Measurements from ENCODE around the gene FSHR.

FSHR gene

DNA sequence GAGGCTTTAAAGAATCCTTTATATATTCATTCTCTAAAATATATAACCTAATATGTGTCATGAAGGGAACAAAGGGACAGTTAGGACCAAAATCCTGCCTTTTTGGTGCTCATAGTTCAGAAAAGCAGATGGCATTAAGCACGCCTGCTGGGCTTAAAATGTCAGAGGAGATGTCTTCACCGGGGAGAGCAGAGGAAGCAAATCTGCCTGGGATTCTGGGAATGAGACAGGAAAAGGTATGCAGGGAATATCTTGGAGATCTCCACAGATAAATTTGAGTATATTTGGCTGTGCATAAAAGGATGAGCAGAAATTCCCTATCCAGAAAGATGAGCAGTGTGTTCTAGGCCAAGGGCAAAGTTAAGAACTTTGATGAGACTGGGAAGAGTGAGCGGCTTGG lies 45.5 kb downstream of the FSHR start:
- DNase-seq (ENCODE audit: low spot score in 2 of 2): no peak
- no peak for ATAC-seq (replicated peaks; ENCODE audit: extremely low read depth, poor library complexity, severe bottlenecking)
- Mint-ChIP-seq H3K4me1 (no peaks in the 10 kb centered on the region), H3K27ac (ENCODE audit: low read depth) (no peak overlapping the region), H3K27me3 (no peaks in the 10 kb centered on the region), H3K36me3 (ENCODE audit: insufficient read depth) (no peaks in the 10 kb centered on the region), H3K4me3 (no peak overlapping the region), H3K9me3 (peaks cover 17% of the 10 kb centered on the region)

DNA sequence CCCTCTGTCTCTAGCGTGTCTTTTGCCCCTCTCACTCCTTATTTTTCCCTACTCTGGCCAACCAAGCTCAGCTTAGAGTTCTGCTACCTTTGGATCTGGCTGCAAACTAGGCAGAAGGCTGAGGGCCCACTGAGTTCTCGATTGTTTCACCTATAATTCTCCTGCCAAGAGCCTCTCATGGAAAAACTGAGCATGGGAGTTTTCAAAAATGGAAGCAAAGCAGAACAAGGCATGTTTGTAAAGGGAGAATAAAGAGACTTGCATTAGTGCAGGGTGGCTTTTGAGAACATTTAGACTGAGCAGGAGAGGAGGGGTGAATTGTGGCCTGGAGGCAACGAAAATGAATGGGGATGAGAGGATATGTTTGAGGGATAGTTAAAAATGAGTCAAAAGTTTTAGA lies 45.9 kb downstream of the FSHR start:
- no peak for ATAC-seq (replicated peaks; ENCODE audit: extremely low read depth, poor library complexity, severe bottlenecking)
- no peaks in the 10 kb centered on the region for H3K27me3 Mint-ChIP-seq
- peaks cover 17% of the 10 kb centered on the region for H3K9me3 Mint-ChIP-seq
- H3K27ac Mint-ChIP-seq (ENCODE audit: low read depth): no peak overlapping the region
- no peak overlapping the region for H3K4me3 Mint-ChIP-seq
- no peaks in the 10 kb centered on the region for H3K4me1 Mint-ChIP-seq
- no peak for DNase-seq (ENCODE audit: low spot score in 2 of 2)
- no peaks in the 10 kb centered on the region for H3K36me3 Mint-ChIP-seq (ENCODE audit: insufficient read depth)

DNA sequence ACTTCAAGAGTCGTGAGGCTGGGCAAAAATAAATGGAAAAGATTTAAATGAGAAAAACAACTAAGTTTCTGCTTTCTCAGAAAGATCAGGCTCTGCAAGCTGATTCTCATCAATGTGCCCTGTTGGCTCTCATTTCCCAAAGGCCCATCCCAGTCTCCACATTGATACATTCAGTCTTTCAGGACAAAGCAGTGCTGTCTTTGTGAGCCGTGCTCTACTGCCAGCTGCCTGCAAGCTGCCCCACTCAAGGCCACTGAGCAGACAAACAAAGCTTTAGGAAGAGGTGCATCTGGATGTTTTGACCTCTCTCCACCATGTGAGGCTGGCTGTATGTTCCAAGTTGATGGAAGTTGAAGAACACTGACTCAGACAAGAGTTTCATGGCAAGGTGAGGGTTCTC lies 48.8 kb downstream of the FSHR start:
- Mint-ChIP-seq H3K27me3 (no peaks in the 10 kb centered on the region), H3K27ac (ENCODE audit: low read depth) (no peak overlapping the region), H3K36me3 (ENCODE audit: insufficient read depth) (no peaks in the 10 kb centered on the region), H3K4me3 (no peak overlapping the region), H3K4me1 (no peaks in the 10 kb centered on the region), H3K9me3 (peaks cover 17% of the 10 kb centered on the region)
- DNase-seq (ENCODE audit: low spot score in 2 of 2) (no peak), ATAC-seq (replicated peaks; ENCODE audit: extremely low read depth, poor library complexity, severe bottlenecking) (no peak)

DNA sequence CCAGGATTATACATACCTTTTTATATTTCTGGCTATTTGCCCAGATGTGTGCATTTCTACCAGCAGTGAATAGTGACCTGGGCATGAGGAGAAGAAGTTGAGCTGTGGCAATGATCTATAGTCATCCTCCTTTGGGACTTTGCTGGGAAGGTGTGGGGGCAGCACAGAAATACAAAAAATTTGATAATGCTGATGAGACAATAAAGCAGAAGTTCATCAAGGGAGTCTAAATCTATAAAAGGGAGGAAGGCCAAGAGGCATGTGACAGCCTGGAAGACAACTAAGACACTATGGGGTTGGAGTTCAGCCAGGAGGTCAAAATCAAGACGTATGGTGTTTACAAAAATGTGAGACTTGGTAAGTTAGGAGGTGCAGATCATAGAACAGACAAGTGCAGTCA lies 52.2 kb downstream of the FSHR start:
- Mint-ChIP-seq H3K4me1 (no peaks in the 10 kb centered on the region), H3K27ac (ENCODE audit: low read depth) (no peak overlapping the region), H3K9me3 (peaks cover 17% of the 10 kb centered on the region), H3K27me3 (no peaks in the 10 kb centered on the region), H3K36me3 (ENCODE audit: insufficient read depth) (no peaks in the 10 kb centered on the region), H3K4me3 (no peak overlapping the region)
- ATAC-seq (replicated peaks; ENCODE audit: extremely low read depth, poor library complexity, severe bottlenecking) (no peak), DNase-seq (ENCODE audit: low spot score in 2 of 2) (no peak)

DNA sequence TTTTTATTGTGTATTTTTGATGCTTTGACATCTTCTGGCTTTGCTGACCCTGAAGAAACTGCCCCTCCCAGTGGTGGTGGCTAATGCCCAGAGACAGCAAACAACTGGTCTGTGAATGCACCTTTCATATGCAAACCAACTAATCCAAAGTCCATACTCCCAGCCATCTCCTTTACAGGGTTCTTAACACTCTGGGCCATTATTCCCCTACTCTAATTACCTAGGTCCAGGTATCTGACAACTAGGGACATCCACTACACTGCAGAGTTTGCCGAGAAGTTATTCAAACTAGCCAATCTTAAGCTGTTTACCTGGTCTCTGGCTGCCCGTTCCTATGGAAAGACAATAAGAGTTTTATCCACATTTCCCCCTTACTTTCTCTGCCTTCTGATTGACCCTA lies 73.6 kb downstream of the FSHR start:
- H3K4me3 Mint-ChIP-seq: no peak overlapping the region
- no peaks in the 10 kb centered on the region for H3K4me1 Mint-ChIP-seq
- DNase-seq (ENCODE audit: low spot score in 2 of 2) (no peak), ATAC-seq (replicated peaks; ENCODE audit: extremely low read depth, poor library complexity, severe bottlenecking) (no peak)
- H3K27me3 Mint-ChIP-seq: no peaks in the 10 kb centered on the region
- H3K27ac Mint-ChIP-seq (ENCODE audit: low read depth): no peak overlapping the region
- H3K36me3 Mint-ChIP-seq (ENCODE audit: insufficient read depth): no peaks in the 10 kb centered on the region
- H3K9me3 Mint-ChIP-seq: peaks cover 6% of the 10 kb centered on the region

DNA sequence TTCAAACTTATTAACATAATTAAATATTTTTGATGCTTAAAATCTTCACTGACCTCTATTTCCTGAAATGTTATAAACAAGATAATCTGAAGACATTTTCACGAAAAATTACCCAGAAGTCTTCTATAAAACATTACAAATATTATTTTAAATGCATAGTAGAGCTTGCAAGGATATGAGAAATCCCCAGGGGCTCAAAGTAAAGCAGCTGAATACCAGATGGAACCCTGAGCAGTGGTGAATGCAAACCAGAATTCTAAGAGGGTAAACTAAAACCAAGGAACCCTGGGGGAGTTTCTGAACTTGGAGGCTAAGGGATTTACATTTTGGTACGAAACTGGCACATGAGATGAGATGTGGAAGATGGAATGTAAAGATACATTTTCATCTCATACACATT lies 83.6 kb downstream of the FSHR start:
- DNase-seq (ENCODE audit: low spot score in 2 of 2) (no peak), ATAC-seq (replicated peaks; ENCODE audit: extremely low read depth, poor library complexity, severe bottlenecking) (no peak)
- H3K4me3 Mint-ChIP-seq: no peak overlapping the region
- H3K27ac Mint-ChIP-seq (ENCODE audit: low read depth): no peak overlapping the region
- peaks cover 17% of the 10 kb centered on the region for H3K9me3 Mint-ChIP-seq
- H3K27me3 Mint-ChIP-seq: no peaks in the 10 kb centered on the region
- no peaks in the 10 kb centered on the region for H3K36me3 Mint-ChIP-seq (ENCODE audit: insufficient read depth)
- H3K4me1 Mint-ChIP-seq: no peaks in the 10 kb centered on the region

DNA sequence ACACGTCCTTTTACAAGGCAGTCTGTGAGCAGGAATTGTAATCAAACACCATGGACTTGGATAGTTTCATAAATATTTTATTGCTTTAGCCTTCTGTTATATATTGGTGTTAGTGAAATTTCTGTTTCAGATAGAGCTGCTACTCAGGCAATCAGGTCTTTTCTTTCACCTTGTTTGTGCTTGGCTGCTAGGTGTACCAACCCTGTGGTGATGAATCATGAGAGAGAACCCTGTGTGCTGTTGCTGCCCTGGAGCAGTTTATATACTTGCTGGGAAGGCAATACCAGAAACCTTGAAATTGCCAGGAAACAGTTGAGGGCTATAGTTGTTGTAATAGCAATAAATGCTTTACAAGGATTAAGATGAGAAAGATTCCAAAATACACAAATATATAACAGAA lies 84.5 kb downstream of the FSHR start:
- no peak overlapping the region for H3K27ac Mint-ChIP-seq (ENCODE audit: low read depth)
- H3K9me3 Mint-ChIP-seq: peaks cover 15% of the 10 kb centered on the region
- H3K4me3 Mint-ChIP-seq: no peak overlapping the region
- no peak for ATAC-seq (replicated peaks; ENCODE audit: extremely low read depth, poor library complexity, severe bottlenecking)
- H3K4me1 Mint-ChIP-seq: no peaks in the 10 kb centered on the region
- no peak for DNase-seq (ENCODE audit: low spot score in 2 of 2)
- H3K36me3 Mint-ChIP-seq (ENCODE audit: insufficient read depth): no peaks in the 10 kb centered on the region
- no peaks in the 10 kb centered on the region for H3K27me3 Mint-ChIP-seq

DNA sequence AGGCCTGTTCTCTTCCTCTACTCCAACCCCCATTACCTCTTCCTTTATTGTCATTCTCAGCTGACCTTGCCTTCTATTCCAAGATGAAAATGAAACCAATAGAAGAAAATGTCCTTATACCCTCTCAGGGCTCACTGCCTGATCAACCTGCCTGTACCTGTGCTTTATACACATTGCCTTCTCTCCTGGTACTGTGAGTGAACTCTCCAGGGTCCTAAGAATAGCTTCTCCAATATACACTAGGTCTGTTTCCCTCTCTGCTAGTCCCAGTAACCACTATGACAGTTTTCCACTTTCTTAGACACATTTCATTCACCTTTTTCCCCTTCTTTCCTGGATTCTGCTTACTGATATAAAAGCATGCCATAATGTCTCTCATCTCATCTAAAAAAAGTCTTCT lies 85.7 kb downstream of the FSHR start:
- Mint-ChIP-seq H3K27me3 (no peaks in the 10 kb centered on the region), H3K9me3 (peaks cover 12% of the 10 kb centered on the region), H3K36me3 (ENCODE audit: insufficient read depth) (no peaks in the 10 kb centered on the region), H3K27ac (ENCODE audit: low read depth) (no peak overlapping the region), H3K4me3 (no peak overlapping the region), H3K4me1 (no peaks in the 10 kb centered on the region)
- DNase-seq (ENCODE audit: low spot score in 2 of 2) (no peak), ATAC-seq (replicated peaks; ENCODE audit: extremely low read depth, poor library complexity, severe bottlenecking) (no peak)

DNA sequence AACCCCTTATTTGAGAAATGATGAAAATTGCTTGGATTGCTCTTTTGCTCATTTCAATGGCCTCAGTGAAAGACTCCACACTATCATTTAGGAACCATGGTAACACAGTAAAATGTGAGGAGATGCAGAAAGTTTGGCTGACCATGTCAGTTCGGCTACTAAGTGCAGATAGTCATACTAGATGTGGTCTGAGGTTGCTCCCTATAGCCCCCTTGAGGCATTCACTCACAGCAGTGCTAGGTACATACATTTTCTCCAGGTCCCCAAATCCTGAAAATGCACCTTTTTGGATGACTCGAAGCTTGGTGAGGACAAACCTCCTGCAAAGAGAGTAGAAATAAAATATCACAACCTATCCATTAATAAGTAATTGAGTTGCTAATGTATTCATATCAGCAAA lies 86.3 kb downstream of the FSHR start:
- no peak for DNase-seq (ENCODE audit: low spot score in 2 of 2)
- Mint-ChIP-seq H3K4me1 (no peaks in the 10 kb centered on the region), H3K36me3 (ENCODE audit: insufficient read depth) (no peaks in the 10 kb centered on the region), H3K4me3 (no peak overlapping the region), H3K27ac (ENCODE audit: low read depth) (no peak overlapping the region), H3K9me3 (peaks cover 12% of the 10 kb centered on the region), H3K27me3 (no peaks in the 10 kb centered on the region)
- no peak for ATAC-seq (replicated peaks; ENCODE audit: extremely low read depth, poor library complexity, severe bottlenecking)

DNA sequence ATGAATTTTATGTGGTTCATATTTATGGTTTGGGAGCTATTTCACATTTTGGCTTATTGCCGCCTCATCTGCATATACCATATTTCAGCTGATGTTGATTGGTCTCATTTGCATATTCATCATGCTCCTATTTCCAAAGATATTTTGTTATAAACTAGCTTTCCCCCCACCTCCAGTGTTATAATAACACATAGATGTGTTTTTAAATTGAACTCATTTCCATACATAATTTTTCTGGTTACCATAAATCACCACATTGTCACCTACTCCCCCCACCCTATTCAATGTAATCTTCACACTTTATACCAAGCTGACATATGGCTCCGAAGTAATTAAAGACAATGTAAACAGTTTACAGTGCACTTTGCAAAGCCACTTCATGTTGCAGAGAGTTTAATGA lies 101.2 kb downstream of the FSHR start:
- H3K9me3 Mint-ChIP-seq: peaks cover 12% of the 10 kb centered on the region
- no peak overlapping the region for H3K4me3 Mint-ChIP-seq
- H3K36me3 Mint-ChIP-seq (ENCODE audit: insufficient read depth): no peaks in the 10 kb centered on the region

DNA sequence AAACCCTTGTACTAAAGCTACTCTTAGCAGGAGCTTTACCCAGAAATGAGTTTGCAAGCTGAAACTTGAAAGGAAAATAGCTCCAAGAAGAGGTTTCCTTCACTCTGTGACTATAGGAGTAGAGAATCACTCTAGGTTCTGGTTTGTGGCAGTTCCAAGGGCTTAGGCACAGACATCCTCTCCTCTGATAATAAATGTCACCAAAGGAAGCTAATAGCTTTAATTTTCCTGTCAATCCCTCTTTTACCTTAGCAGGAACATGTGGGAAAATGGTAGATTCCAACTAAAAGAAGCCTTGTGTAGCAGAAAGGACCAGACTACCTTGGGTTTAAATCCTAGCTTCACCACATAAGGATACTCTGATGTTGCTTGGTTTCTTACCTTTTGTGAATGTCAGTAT lies 104.0 kb downstream of the FSHR start:
- H3K4me3 Mint-ChIP-seq: no peak overlapping the region
- H3K4me1 Mint-ChIP-seq: no peaks in the 10 kb centered on the region
- H3K36me3 Mint-ChIP-seq (ENCODE audit: insufficient read depth): no peaks in the 10 kb centered on the region
- DNase-seq (ENCODE audit: low spot score in 2 of 2) (no peak), ATAC-seq (replicated peaks; ENCODE audit: extremely low read depth, poor library complexity, severe bottlenecking) (no peak)
- no peak overlapping the region for H3K27ac Mint-ChIP-seq (ENCODE audit: low read depth)
- H3K9me3 Mint-ChIP-seq: peaks cover 5% of the 10 kb centered on the region
- H3K27me3 Mint-ChIP-seq: no peaks in the 10 kb centered on the region

More for the DNA sequence above, 101.2 kb downstream of the FSHR start:
- ATAC-seq (replicated peaks; ENCODE audit: extremely low read depth, poor library complexity, severe bottlenecking) (no peak), DNase-seq (ENCODE audit: low spot score in 2 of 2) (no peak)
- no peak overlapping the region for H3K27ac Mint-ChIP-seq (ENCODE audit: low read depth)
- H3K4me1 Mint-ChIP-seq: no peaks in the 10 kb centered on the region
- H3K27me3 Mint-ChIP-seq: no peaks in the 10 kb centered on the region

DNA sequence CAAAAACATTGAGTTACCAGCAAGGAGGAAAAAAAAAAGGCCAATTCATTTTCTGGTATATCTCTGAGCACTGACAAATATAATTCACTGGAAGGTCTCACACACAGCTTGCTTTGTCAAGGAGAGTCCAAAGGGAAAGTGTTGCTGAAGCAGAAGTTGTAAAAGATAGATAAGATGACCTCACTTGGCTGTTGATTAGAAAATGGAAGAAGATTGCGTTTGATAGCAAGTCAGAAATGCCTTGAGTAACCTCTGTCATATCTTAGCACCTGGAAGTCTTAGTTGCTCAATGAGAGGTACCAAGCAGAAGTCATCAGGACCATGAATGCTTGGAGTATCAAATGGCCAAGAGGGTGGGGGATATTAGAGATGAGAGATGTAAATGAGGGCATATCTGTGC lies 105.2 kb downstream of the FSHR start:
- H3K4me3 Mint-ChIP-seq: no peak overlapping the region
- H3K27ac Mint-ChIP-seq (ENCODE audit: low read depth): no peak overlapping the region
- H3K27me3 Mint-ChIP-seq: no peaks in the 10 kb centered on the region
- ATAC-seq (replicated peaks; ENCODE audit: extremely low read depth, poor library complexity, severe bottlenecking) (no peak), DNase-seq (ENCODE audit: low spot score in 2 of 2) (no peak)
- peaks cover 5% of the 10 kb centered on the region for H3K9me3 Mint-ChIP-seq
- H3K36me3 Mint-ChIP-seq (ENCODE audit: insufficient read depth): no peaks in the 10 kb centered on the region
- H3K4me1 Mint-ChIP-seq: no peaks in the 10 kb centered on the region

DNA sequence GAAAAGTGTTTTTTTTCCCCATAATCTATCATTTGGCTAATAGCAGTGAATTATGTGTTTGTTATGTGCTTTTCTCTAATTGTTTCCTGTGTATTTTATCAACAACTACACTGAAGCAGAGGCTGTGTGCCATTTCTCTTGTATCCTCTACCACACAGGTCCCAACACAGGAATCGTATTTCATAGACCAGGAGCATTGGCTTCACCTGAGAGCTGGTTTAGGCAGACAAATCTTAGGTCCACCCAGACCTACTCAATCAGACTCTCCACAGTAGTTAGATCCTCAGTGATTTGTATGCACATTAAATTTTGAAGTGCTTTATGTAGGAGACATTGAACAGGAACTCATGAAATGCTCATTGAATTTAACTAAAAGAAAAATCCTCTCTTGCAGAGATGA lies 109.2 kb downstream of the FSHR start:
- H3K9me3 Mint-ChIP-seq: peaks cover 11% of the 10 kb centered on the region
- DNase-seq (ENCODE audit: low spot score in 2 of 2) (no peak), ATAC-seq (replicated peaks; ENCODE audit: extremely low read depth, poor library complexity, severe bottlenecking) (no peak)
- no peak overlapping the region for H3K27ac Mint-ChIP-seq (ENCODE audit: low read depth)
- no peak overlapping the region for H3K4me3 Mint-ChIP-seq
- no peaks in the 10 kb centered on the region for H3K4me1 Mint-ChIP-seq
- H3K27me3 Mint-ChIP-seq: no peaks in the 10 kb centered on the region
- H3K36me3 Mint-ChIP-seq (ENCODE audit: insufficient read depth): no peaks in the 10 kb centered on the region

Data from central memory CD8-positive, alpha-beta T cell (primary cell).